Neural cell (in vitro differentiated cells): ENCODE measurements around the gene GPD1. TPM values are rescaled to one million over a fixed set of nuclear protein-coding genes. Genes with fewer than 3 reads are reported as not detected.
"Not testable (repeated sequence)": the region's sequence is repeated elsewhere in the genome, so short reads cannot be mapped to it uniquely, and the experiment has no call there.

ENCODE experiments used
- H2AFZ ChIP-seq: fragments of 200-600, 300-800 bp; sonication (generic), shearing (Covaris generic); 2 replicates; pipeline ENCODE4 v1.6.0; 2014; ENCODE audit warnings: low read depth, mild to moderate bottlenecking, antibody characterized with exemption, low read length, moderate library complexity
- H3F3A ChIP-seq: fragments of 200-600 bp; shearing (Covaris generic); 2 replicates; pipeline ENCODE4 v1.6.1; 2016; ENCODE audit warnings: mild to moderate bottlenecking, moderate library complexity, mixed read lengths, antibody characterized with exemption, low read length; ENCODE audit not compliant: insufficient read depth, poor library complexity, severe bottlenecking
- H3K27ac ChIP-seq: fragments of 200-600, 300-800 bp; sonication (generic), shearing (Covaris generic); 2 replicates; pipeline ENCODE4 v1.5.1; 2014; ENCODE audit warnings: mild to moderate bottlenecking, low read length, moderate library complexity
- H3K27me3 ChIP-seq: fragments of 300-800, 200-600 bp; sonication (generic), shearing (Covaris generic); 2 replicates; pipeline ENCODE4 v1.6.0; 2014; ENCODE audit warnings: mild to moderate bottlenecking, low read depth, low read length, moderate library complexity; ENCODE audit not compliant: insufficient read depth
- H3K36me3 ChIP-seq: fragments of 300-800, 200-600 bp; sonication (generic), shearing (Covaris generic); 2 replicates; pipeline ENCODE4 v1.5.1; 2014; ENCODE audit warnings: mild to moderate bottlenecking, antibody characterized with exemption, low read length, moderate library complexity; ENCODE audit not compliant: insufficient read depth
- H3K4me2 ChIP-seq: fragments of 300-800, 200-600 bp; sonication (generic), shearing (Covaris generic); 2 replicates; pipeline ENCODE4 v1.6.0; 2014; ENCODE audit warnings: mild to moderate bottlenecking, low read length
- H3K4me3 ChIP-seq: fragments of 300-800, 200-600 bp; sonication (generic), shearing (Covaris generic); 2 replicates; pipeline ENCODE4 v1.5.1; 2014; ENCODE audit warnings: mild to moderate bottlenecking, low read length, moderate library complexity
- H3K79me2 ChIP-seq: fragments of 200-600 bp; shearing (Covaris generic); replicated peaks from 2 replicates; pipeline ENCODE4 v1.6.0; 2014; ENCODE audit warnings: mild to moderate bottlenecking, low read length, moderate library complexity; ENCODE audit not compliant: insufficient read depth
- H3K9ac ChIP-seq: fragments of 300-800, 200-600 bp; sonication (generic), shearing (Covaris generic); 2 replicates; pipeline ENCODE4 v1.6.1; 2016; ENCODE audit warnings: mild to moderate bottlenecking, low read length, mixed read lengths
- H3K9me2 ChIP-seq: fragments of 200-600 bp; shearing (Covaris generic); 2 replicates; pipeline ENCODE4 v1.6.1; 2016; ENCODE audit warnings: mild to moderate bottlenecking, low read length, mixed read lengths; ENCODE audit not compliant: insufficient read depth
- H3K9me3 ChIP-seq: fragments of 200-600, 300-800 bp; sonication (generic), shearing (Covaris generic); 2 replicates; pipeline ENCODE4 v1.6.1; 2016; ENCODE audit warnings: mild to moderate bottlenecking, mixed run types, low read length, moderate library complexity, mixed read lengths
- H4K20me1 ChIP-seq: fragments of 200-600 bp; shearing (Covaris generic); 2 replicates; pipeline ENCODE4 v1.6.1; 2016; ENCODE audit warnings: mild to moderate bottlenecking, mixed run types; ENCODE audit not compliant: insufficient read depth
- EP300 ChIP-seq: fragments of 450-650 bp; conservative IDR thresholded peaks from 2 replicates; pipeline ENCODE4 v1.6.1; 2014; ENCODE audit warnings: antibody characterized with exemption, mild to moderate bottlenecking, moderate library complexity; ENCODE audit not compliant: poor library complexity, severe bottlenecking
- EZH2 ChIP-seq: fragments of 200-600, 300-800 bp; shearing (Covaris generic), sonication (generic); IDR thresholded peaks from 2 replicates; pipeline ENCODE4 v1.6.1; 2014; ENCODE audit warnings: antibody characterized with exemption, low read length, borderline replicate concordance, mild to moderate bottlenecking; ENCODE audit not compliant: insufficient read depth, poor library complexity, severe bottlenecking
- MXI1 ChIP-seq: fragments of 450-650 bp; conservative IDR thresholded peaks from 2 replicates; pipeline ENCODE4 v1.6.1; 2014; ENCODE audit warnings: antibody characterized with exemption, mild to moderate bottlenecking; ENCODE audit not compliant: poor library complexity, severe bottlenecking
- POLR2AphosphoS5 ChIP-seq: IDR thresholded peaks from 2 replicates; pipeline ENCODE4 v1.6.1; 2012
- RAD21 ChIP-seq: fragments of 450-650 bp; conservative IDR thresholded peaks from 2 replicates; pipeline ENCODE4 v1.6.1; 2014; ENCODE audit warnings: antibody characterized with exemption, mild to moderate bottlenecking, moderate library complexity
- SMC3 ChIP-seq: fragments of 450-650 bp; conservative IDR thresholded peaks from 2 replicates; pipeline ENCODE4 v1.6.1; 2014; ENCODE audit warnings: antibody characterized with exemption, mild to moderate bottlenecking, moderate library complexity; ENCODE audit not compliant: poor library complexity
- TAF1 ChIP-seq: IDR thresholded peaks from 2 replicates; pipeline ENCODE4 v1.6.1; 2012; ENCODE audit warnings: low read depth
- polyA plus RNA-seq: library from polyadenylated mRNA; depleted of rRNA; stranded (reverse); fragments of >200 nt; gene quantifications from 2 replicates; pipeline ENCODE4 v1.2.3, GENCODE V29; 2014
- TF ChIP-seq, protein P1 (sequence below): IDR thresholded peaks from 2 replicates; pipeline ENCODE4 v1.6.1; 2012; ENCODE audit warnings: borderline replicate concordance
- TF ChIP-seq, protein P2 (sequence below): fragments of 450-650 bp; IDR thresholded peaks from 2 replicates; pipeline ENCODE4 v1.5.1; 2014; ENCODE audit warnings: antibody characterized with exemption, mild to moderate bottlenecking, moderate library complexity; ENCODE audit not compliant: poor library complexity, severe bottlenecking

GPD1 gene
- polyA plus RNA-seq, 1 donor from 2014 or later, result 1.5 TPM

DNA sequence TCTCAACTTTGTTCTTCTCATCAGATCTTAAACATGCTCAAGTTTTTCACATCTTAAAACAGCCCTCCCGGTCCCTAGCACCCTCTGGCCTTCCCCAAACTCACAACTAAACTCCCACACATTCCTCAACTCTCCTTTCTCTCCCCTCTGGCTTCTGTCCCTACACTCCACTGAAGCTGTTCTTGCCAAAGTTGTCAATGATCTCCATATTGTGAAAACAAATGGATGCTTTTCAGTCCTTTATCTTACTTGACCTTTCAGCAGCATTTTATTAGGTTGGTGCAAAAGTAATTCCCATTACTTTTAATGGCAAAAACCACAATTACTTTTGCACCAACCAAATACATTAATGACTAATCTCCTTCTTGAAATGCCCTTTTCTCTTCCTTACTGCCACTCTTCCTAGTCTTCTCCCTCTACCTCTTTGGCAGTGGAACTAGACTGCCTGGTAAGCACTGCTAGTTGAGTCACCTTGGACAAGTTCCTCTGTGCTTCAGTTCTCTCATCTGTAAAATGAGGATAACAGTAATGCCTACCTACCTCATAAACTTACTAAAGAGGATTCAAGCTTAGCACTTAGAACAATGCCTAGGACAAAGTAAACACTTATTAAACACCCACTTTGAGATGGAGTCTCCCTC, 47.4 kb downstream of the GPD1 start:
- Histone ChIP-seq H3K27ac (no peak overlapping the region), H3K4me3 (no peak overlapping the region), H3K36me3 (no peaks in the 10 kb centered on the region), H3F3A (no peaks in the 10 kb centered on the region), H3K9me2 (no peaks in the 10 kb centered on the region), H2AFZ (no peak overlapping the region), H3K9me3 (no peaks in the 10 kb centered on the region), H3K9ac (no peak overlapping the region), H3K27me3 (no peaks in the 10 kb centered on the region), H3K4me2 (no peak overlapping the region), H4K20me1 (no peaks in the 10 kb centered on the region), H3K79me2 (peaks cover 26% of the 10 kb centered on the region)
- no peak for TF ChIP-seq POLR2AphosphoS5
- no peak for TF ChIP-seq RAD21
- no peak for TF ChIP-seq EZH2
- TF ChIP-seq, protein P1, sequence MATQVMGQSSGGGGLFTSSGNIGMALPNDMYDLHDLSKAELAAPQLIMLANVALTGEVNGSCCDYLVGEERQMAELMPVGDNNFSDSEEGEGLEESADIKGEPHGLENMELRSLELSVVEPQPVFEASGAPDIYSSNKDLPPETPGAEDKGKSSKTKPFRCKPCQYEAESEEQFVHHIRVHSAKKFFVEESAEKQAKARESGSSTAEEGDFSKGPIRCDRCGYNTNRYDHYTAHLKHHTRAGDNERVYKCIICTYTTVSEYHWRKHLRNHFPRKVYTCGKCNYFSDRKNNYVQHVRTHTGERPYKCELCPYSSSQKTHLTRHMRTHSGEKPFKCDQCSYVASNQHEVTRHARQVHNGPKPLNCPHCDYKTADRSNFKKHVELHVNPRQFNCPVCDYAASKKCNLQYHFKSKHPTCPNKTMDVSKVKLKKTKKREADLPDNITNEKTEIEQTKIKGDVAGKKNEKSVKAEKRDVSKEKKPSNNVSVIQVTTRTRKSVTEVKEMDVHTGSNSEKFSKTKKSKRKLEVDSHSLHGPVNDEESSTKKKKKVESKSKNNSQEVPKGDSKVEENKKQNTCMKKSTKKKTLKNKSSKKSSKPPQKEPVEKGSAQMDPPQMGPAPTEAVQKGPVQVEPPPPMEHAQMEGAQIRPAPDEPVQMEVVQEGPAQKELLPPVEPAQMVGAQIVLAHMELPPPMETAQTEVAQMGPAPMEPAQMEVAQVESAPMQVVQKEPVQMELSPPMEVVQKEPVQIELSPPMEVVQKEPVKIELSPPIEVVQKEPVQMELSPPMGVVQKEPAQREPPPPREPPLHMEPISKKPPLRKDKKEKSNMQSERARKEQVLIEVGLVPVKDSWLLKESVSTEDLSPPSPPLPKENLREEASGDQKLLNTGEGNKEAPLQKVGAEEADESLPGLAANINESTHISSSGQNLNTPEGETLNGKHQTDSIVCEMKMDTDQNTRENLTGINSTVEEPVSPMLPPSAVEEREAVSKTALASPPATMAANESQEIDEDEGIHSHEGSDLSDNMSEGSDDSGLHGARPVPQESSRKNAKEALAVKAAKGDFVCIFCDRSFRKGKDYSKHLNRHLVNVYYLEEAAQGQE, result no peak
- TF ChIP-seq MXI1, result no peak
- TF ChIP-seq TAF1, result no peak
- no peak for TF ChIP-seq SMC3
- no peak for TF ChIP-seq EP300
- TF ChIP-seq, protein P2, sequence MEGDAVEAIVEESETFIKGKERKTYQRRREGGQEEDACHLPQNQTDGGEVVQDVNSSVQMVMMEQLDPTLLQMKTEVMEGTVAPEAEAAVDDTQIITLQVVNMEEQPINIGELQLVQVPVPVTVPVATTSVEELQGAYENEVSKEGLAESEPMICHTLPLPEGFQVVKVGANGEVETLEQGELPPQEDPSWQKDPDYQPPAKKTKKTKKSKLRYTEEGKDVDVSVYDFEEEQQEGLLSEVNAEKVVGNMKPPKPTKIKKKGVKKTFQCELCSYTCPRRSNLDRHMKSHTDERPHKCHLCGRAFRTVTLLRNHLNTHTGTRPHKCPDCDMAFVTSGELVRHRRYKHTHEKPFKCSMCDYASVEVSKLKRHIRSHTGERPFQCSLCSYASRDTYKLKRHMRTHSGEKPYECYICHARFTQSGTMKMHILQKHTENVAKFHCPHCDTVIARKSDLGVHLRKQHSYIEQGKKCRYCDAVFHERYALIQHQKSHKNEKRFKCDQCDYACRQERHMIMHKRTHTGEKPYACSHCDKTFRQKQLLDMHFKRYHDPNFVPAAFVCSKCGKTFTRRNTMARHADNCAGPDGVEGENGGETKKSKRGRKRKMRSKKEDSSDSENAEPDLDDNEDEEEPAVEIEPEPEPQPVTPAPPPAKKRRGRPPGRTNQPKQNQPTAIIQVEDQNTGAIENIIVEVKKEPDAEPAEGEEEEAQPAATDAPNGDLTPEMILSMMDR, result no peak

DNA sequence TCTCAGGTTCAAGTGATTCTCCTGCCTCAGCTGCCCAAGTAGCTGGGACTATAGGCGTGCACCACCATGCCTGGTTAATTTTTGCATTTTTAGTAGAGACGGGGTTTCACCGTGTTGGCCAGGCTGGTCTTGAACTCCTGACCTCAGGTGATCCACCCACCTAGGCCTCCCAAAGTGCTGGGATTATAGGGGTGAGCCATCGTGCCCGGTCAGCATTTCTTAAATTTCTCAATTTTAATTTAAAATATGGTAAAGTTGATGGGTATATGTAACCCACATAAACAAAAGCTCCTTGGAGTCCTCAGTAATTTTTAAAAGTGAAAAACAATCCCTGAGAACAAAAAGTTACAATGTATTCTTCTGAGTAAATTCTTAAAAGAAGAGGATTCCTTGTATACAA, 51.1 kb downstream of the GPD1 start:
- not testable (repeated sequence) for H3K9ac ChIP-seq, H3K27me3 ChIP-seq
- H3K79me2 ChIP-seq, result peaks cover 36% of the 10 kb centered on the region

DNA sequence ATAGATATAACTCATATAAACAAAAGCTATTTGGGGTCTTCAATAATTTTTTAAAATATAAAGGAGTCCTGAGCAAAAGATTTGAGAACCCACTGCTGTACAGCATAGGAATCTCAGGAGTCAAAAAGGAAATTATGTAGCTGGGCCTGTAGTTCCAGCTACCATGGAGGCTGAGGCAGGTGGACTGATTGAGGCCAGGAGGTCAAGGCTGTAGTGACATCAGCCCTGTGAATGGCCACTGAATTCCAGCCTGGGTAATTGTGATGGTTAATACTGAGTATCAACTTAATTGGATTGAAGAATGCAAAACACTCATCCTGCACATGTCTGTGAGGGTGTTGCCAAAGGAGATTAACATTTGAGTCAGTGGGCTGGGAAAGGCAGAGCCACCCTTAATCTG, 52.8 kb downstream of the GPD1 start:
- Histone ChIP-seq H3K9me3 (no peaks in the 10 kb centered on the region), H2AFZ (no peak overlapping the region), H3K9me2 (no peaks in the 10 kb centered on the region), H3K79me2 (peaks cover 36% of the 10 kb centered on the region), H3K4me3 (no peak overlapping the region), H4K20me1 (no peaks in the 10 kb centered on the region), H3K9ac (no peak overlapping the region), H3F3A (no peaks in the 10 kb centered on the region), H3K27me3 (no peaks in the 10 kb centered on the region), H3K4me2 (no peak overlapping the region), H3K27ac (no peak overlapping the region), H3K36me3 (no peaks in the 10 kb centered on the region)
- no peak for TF ChIP-seq SMC3
- TF ChIP-seq, protein P1, result no peak
- no peak for TF ChIP-seq MXI1
- TF ChIP-seq RAD21, result no peak
- TF ChIP-seq, protein P2, result no peak
- no peak for TF ChIP-seq POLR2AphosphoS5
- TF ChIP-seq EZH2, result no peak
- TF ChIP-seq TAF1, result no peak

More for the DNA sequence above, 51.1 kb downstream of the GPD1 start:
- H3F3A ChIP-seq, H3K27ac ChIP-seq, H3K9me3 ChIP-seq, H3K36me3 ChIP-seq, H4K20me1 ChIP-seq, H3K9me2 ChIP-seq, H3K4me3 ChIP-seq, H2AFZ ChIP-seq, H3K4me2 ChIP-seq: not testable (repeated sequence)
